ENCODE data around the gene KPNB1.

KPNB1 gene

GRCh38 chr17:47728214-47728877 lies 78.6 kb downstream of the KPNB1 start:
- no peak overlapping the region for H3K4me3 ChIP-seq (IDR thresholded peaks at IDR 0.05; ENCODE audit: insufficient read depth, low read depth, low read length)
- no peak overlapping the region for H3K4me2 ChIP-seq
- no peak overlapping the region for H3K9ac ChIP-seq
- no peaks in the 10 kb centered on the region for H3K4me1 ChIP-seq (ENCODE audit: low read depth, poor library complexity, severe bottlenecking)
- H2AFZ ChIP-seq (ENCODE audit: low read depth): no peak overlapping the region
- no peaks in the 10 kb centered on the region for H3K79me2 ChIP-seq (ENCODE audit: insufficient read depth, low read depth)
- H3K36me3 ChIP-seq (ENCODE audit: insufficient read depth): no peaks in the 10 kb centered on the region
- no peaks in the 10 kb centered on the region for H4K20me1 ChIP-seq (ENCODE audit: insufficient read depth)
- no peak overlapping the region for H3K27ac ChIP-seq
- 0 out of 2 replicates have a peak, but pooled peaks cover 3% of the 10 kb centered on the region for H3K27me3 ChIP-seq (ENCODE audit: insufficient read depth, low read depth)
- no peak for TF ChIP-seq CTCF (conservative IDR thresholded peaks at IDR 0.05; ENCODE audit: low read depth, low read length)

DNA sequence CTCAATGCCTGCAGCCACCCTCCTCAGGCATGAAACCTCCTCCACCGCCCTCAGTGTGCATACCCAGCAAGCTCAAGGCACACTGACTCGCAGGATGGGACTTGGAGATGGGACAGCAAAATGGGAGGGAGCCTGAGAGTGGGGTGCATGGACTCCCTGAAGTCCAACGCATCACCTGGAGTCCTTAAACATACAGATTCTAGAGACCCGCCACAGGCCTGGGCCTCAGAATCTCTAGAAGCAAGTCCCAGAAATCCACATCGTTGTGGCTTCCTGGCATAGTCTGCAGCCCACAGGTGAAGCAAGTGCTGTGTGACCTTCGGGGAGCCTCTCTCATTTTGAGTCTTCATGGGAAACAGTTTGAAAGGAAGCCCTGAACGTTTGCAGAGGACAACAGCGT lies 79.8 kb downstream of the KPNB1 start:
- Histone ChIP-seq H3K27me3 (ENCODE audit: insufficient read depth, low read depth) (0 out of 2 replicates have a peak, but pooled peaks cover 3% of the 10 kb centered on the region), H3K4me1 (ENCODE audit: low read depth, poor library complexity, severe bottlenecking) (no peaks in the 10 kb centered on the region)
- no peak for TF ChIP-seq CTCF (conservative IDR thresholded peaks at IDR 0.05; ENCODE audit: low read depth, low read length)

DNA sequence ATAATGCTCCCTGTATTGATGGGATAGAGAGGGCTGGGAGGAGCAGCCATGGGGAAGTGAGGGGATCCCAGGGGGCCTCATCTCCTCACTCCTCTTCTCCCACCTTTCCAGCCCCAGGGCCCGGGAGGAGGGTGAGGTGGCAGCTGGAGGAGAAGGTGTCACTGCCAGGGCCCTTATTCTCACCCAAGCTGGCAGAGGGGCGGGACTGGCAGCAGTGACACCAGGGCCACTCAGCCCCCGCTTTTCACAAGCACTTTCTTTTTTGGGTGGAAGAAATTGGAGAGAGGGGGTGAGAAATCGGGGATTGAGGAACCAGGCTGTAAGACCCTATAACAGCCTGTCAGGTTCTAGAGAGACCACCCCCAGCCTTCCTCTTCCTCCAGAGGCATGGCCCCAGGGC lies 81.0 kb downstream of the KPNB1 start:
- no peaks in the 10 kb centered on the region for H3K36me3 ChIP-seq (ENCODE audit: insufficient read depth)
- no peaks in the 10 kb centered on the region for H3K79me2 ChIP-seq (ENCODE audit: insufficient read depth, low read depth)
- H2AFZ ChIP-seq (ENCODE audit: low read depth): no peak overlapping the region
- H3K4me1 ChIP-seq (ENCODE audit: low read depth, poor library complexity, severe bottlenecking): no peaks in the 10 kb centered on the region
- no peak for TF ChIP-seq CTCF (conservative IDR thresholded peaks at IDR 0.05; ENCODE audit: low read depth, low read length)
- H3K4me2 ChIP-seq: no peak overlapping the region
- H3K9ac ChIP-seq: no peak overlapping the region
- H3K4me3 ChIP-seq (IDR thresholded peaks at IDR 0.05; ENCODE audit: insufficient read depth, low read depth, low read length): no peak overlapping the region
- H3K27ac ChIP-seq: no peak overlapping the region
- H4K20me1 ChIP-seq (ENCODE audit: insufficient read depth): no peaks in the 10 kb centered on the region
- H3K27me3 ChIP-seq (ENCODE audit: insufficient read depth, low read depth): peaks cover 3% of the 10 kb centered on the region; the same call in 1 of the 2 replicates

More for the DNA sequence above, 79.8 kb downstream of the KPNB1 start:
- Histone ChIP-seq H3K79me2 (ENCODE audit: insufficient read depth, low read depth) (no peaks in the 10 kb centered on the region), H3K27ac (no peak overlapping the region), H3K36me3 (ENCODE audit: insufficient read depth) (no peaks in the 10 kb centered on the region), H3K4me3 (IDR thresholded peaks at IDR 0.05; ENCODE audit: insufficient read depth, low read depth, low read length) (no peak overlapping the region), H2AFZ (ENCODE audit: low read depth) (no peak overlapping the region), H3K4me2 (no peak overlapping the region), H3K9ac (no peak overlapping the region), H4K20me1 (ENCODE audit: insufficient read depth) (no peaks in the 10 kb centered on the region)

GRCh38 chr17:47731396-47731795 lies 81.7 kb downstream of the KPNB1 start:
- no peaks in the 10 kb centered on the region for H4K20me1 ChIP-seq (ENCODE audit: insufficient read depth)
- H3K36me3 ChIP-seq (ENCODE audit: insufficient read depth): no peaks in the 10 kb centered on the region
- H3K9ac ChIP-seq: no peak overlapping the region
- H3K27me3 ChIP-seq (ENCODE audit: insufficient read depth, low read depth): peaks cover 3% of the 10 kb centered on the region; the same call in 1 of the 2 replicates
- H3K4me1 ChIP-seq (ENCODE audit: low read depth, poor library complexity, severe bottlenecking): no peaks in the 10 kb centered on the region
- no peak overlapping the region for H3K4me2 ChIP-seq
- no peak overlapping the region for H3K27ac ChIP-seq
- H2AFZ ChIP-seq (ENCODE audit: low read depth): no peak overlapping the region
- no peaks in the 10 kb centered on the region for H3K79me2 ChIP-seq (ENCODE audit: insufficient read depth, low read depth)
- no peak overlapping the region for H3K4me3 ChIP-seq (IDR thresholded peaks at IDR 0.05; ENCODE audit: insufficient read depth, low read depth, low read length)
- no peak for TF ChIP-seq CTCF (conservative IDR thresholded peaks at IDR 0.05; ENCODE audit: low read depth, low read length)

Measured in KMS-11 (cell line).